ENCODE results near the gene AREG.

GRCh38 chr4:74410272-74410671, 34.7 kb upstream of the AREG start:
- TF ChIP-seq POLR2A (IDR thresholded peaks at IDR 0.05) (no peak), CTCF (IDR thresholded peaks at IDR 0.05) (no peak)
